Medulla oblongata (tissue), 1 donor: ENCODE data around the gene SRPK1.

ENCODE experiments used
- DNase-seq: peaks from one replicate; pipeline ENCODE4 v3.0.0-alpha.2; 2015; ENCODE audit errors: extremely low spot score

SRPK1 gene

DNA sequence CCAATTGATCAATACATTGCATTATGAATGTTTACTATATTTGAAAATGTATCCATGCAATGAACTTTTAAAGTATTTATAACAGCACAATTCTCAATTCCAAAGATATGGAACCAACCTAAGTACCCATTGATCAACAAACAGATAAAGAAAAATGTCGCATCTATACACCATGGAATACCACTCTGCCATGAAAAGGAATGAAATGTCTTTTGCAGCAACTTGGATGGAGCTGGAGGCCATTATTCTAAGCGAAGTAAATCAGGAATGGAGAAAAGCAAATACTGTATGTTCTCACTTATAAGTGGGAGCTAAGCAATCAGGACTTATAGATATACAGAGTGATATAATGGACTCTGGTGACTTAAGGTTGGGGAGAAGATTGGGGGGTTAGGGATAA, 22.9 kb downstream of the SRPK1 start:
- no peak for DNase-seq

DNA sequence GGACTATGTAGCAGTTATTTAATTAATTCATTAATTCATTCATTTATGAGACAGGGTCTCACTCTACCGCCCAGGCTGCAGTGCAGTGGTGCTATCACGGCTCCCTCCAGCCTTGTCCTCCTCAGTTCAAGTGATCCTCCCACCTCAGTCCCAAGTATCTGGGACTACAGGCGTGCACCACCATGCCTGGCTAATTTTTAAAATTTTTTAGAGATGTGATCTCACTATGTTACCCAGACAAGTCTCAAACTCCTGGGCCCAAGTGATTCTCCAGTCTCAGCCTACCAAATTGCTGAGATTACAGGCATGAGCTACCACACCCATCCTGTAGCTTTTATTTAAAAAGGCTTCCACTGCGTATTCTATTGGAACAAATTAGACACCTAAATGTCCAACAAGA, 23.4 kb downstream of the SRPK1 start:
- DNase-seq = no peak

DNA sequence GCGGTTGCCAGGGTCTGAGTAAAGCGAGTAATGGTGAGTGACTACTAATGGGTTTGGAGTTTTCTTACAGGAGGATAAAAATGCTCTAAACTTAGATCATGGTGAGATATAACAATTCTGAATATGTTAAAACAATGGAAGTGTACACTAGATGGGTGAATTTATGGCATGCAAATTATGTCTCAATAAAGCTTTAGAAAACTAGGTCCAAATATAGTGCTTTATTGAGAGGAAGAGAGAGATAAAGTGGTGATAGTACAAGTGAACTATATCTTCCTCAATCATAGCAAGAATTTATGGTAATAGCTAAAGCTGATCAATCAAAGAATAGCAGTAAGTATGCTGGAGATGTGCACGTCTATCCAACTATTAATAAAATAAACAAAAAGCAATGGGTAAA, 23.9 kb downstream of the SRPK1 start:
- no peak for DNase-seq

DNA sequence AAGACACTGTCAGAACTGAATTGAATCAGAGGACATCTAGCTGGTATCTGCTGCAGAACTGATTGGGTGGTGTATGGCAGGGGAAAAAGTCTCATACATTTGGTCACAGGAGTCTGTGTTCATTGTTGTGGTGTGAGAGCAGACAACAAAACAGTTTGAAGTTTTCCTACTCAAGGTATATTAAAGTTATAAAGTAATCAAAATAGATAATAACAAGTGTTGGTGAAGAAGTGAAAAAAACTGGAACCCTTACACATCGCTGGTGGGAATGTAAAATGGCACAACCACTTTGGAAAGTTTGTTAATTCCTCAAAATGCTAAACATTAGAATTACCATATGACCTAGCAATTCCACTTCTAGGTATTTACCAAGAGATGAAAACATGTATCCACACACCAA, 24.7 kb downstream of the SRPK1 start:
- no peak for DNase-seq

DNA sequence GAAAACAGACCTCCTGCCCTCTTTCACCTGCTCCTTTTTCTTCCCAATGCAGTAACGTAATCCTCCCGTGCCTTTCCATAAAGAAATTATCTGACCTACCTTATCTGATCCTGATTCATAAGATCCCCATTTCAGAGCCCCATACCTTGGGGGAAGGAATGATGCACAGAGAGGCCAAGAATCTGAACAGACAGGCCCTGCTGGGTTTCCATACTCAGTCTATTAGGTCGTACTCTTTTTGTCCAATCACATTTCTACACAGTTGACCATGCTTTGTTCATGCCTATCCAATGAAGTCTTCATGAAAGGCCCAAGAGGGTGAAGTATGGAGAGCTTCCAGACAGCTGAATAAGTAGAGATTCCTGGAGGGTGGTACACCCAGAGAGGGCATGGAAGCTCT, 25.3 kb downstream of the SRPK1 start:
- no peak for DNase-seq

DNA sequence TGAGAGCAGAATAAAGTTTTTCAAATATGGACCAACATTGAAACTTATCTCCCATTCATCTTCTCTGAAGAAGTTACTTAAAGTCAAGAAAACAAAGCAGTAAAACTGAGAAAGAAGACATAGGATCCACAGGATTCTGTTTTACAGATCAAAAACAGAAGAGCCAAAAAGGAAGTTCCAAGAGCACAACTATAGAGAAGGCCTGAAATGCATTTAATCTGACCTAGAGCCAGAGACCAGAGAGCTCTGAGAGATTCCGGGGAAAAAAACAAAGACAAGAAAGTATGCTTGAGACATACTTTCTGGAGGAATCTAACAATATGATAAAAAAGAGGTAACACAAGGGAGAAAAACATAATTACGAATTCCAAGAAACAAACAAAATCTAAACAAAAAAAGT, 26.1 kb downstream of the SRPK1 start:
- no peak for DNase-seq

DNA sequence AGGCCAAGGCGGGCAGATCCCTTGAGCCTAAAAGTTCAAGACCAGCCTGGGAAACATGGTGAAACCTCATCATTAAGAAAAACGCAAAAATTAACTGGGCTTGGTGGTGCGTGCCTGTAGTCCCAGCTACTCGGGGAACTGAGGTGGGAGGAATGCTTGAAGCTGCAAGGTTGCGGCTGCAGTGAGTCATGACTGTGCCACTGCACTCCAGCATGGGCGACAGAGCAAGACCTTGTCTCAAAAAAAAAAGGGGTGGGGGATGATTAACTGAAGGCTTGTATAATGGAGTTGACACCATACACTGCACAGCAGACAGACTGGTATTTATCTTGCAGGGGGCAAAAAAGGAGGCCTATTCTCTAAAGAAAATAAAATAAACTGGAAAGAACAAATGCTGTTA, 27.7 kb downstream of the SRPK1 start:
- DNase-seq = no peak

DNA sequence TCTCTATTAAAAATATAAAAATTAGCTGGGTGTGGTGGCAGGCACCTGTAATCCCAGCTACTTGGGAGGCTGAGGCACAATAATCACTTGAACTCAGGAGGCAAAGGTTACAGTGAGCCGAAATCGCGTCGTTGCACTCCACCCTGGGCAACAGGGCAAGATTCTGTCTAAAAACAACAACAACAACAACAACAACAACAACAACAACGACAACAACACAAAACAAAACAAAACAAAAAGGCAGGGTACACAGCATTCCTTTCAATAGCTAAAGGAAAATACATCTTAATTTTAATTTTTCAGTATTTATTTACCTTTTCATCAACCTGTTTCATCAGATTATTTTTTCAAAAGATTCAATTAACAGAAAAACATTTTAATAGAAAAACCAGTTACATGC, 28.4 kb downstream of the SRPK1 start:
- DNase-seq = no peak

DNA sequence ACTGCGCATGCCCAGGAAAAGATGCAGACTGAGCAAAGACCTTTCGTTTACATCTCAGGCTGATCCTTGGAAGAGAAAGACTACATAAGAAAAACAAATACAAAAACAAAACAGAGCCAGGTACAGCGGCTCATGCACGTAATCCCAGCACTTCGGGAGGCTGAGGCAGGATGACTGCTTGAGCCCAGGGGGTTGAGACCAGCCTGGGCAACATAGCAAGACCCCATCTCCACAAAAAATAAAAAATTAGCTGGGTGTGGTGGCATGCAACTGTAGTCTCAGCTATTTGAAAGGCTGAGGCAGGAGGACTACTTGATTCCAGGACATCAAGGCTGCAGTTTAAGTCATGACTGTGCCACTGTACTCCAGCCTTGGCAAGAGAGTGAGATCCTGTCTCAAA, 41.7 kb downstream of the SRPK1 start:
- DNase-seq = no peak

DNA sequence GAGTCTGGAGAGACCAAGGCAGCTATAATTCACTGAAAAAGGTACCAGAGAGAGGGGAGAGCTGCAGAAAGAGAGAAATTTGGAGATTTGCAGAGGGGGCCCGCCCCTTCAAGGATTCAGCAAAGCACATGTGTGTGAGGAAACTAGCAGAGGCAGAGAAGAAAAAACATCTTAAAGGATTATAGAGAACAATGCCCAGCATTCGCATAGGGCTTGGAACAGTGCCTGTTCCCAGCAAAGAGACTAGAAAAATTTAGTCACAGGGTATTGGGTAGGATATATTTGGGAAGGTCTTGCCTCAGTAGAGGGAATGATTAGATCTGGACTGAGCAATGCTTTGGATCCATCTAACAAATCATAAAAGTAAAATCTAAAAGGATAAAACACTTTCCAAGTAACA, 44.0 kb downstream of the SRPK1 start:
- no peak for DNase-seq

DNA sequence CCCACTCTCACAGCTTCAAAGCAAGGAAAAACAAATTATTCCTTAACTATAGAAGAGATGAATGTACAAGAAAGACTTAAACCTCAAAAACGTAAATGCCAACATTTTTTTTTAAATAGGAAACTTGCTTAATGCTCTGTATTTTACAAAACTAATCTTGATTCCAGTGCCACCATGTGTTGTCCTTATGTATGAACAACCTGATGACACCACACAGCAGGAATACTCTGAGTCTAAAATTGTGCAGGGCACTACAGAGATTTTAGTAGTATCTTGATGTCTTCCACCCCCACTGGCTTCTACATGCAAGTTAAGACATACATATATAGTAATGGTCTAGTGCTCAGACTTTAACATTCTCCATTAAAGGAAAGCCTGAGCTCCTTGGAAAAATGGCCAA, 46.2 kb downstream of the SRPK1 start:
- no peak for DNase-seq

DNA sequence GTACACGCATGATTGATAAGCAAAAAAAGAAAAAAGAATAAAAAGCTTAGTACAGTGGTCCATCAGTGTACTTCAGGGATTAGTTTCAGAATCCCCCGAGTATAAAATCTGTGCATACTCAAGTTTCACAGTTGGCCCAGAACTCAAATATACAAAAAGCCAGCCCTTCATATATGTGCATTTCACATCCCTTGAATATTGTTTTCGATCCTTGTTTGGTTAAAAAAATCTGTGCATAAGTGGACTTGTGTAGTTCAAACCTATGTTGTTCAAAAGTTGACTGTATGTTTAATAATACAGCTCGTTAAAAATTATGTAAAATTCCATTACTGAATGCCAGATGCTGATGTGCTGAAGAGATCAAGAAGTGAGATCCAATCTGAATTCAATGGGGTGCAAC, 61.5 kb downstream of the SRPK1 start:
- DNase-seq = no peak

DNA sequence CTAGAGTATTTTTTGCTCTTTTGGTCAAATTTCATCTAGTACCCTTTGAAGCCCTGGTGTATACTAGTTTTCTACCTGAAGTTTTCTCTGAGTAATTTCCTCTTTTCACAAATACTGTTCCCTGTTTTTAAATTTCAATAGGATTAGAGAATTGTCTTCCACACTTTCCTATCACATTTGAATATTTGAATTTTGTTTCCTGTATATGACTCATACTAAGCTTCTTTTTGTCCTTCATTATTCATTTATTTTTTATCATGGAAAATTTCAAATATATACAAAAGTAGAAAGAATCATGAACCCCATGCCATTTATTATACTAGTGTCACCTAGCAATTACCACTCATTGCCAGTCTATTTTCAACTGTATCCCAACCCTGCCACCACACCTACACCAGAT, 63.0 kb downstream of the SRPK1 start:
- DNase-seq = no peak

DNA sequence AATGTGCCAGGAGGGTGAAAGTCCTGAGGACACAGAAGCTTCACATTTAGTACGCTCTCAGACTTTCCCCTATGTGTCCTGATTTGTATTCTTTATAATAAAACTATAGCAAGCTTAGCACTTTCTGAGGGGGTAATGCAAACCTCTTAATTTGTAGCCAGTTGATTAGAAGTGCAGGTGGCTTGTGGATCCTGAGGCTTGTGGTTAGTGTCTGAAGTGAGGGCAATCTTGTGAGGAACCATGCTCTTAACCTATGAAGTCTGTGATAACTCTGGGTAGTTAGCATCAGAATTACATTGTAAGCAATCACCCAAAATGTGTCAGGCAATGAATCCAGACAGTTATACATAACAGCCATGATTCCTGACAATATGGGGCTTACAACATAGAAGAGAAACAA, 64.6 kb downstream of the SRPK1 start:
- DNase-seq = no peak

DNA sequence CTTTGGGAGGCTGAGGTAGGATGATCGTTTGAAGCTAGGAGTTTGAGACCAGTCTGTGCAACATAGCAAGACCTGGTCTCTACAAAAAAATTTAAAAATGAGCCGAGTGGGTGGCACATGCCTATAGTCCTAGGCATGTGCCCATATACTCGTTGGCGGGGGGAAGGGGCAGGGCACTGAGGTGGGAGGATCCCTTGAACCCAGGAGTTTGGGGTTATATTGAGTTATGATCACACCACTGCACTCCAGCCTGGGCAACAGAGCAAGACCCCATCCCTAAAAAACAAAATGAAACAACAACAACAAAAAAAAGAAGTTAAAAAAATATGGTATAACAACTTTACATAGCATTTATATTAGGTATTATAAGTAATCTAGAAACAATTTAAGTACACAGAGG, 67.9 kb downstream of the SRPK1 start:
- DNase-seq = no peak

DNA sequence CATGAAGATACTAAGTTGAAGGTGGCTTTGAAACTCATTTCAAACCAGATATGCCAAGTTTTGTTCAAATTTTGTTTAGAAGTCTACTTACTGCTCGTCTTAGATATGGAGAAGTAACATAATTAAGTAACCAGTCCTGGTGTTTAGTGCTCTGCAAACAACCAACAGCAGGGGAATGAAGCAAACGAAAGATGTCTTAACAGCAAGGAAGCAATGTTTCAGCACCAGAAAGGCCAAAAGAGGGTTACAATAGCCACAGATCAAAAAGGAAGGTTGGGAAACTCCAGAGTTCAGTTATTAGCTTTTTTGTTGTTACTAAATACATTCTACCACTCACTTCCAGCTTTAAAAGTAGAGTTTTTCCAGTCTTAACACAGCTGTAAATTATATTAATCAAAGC, 70.7 kb downstream of the SRPK1 start:
- DNase-seq = no peak

DNA sequence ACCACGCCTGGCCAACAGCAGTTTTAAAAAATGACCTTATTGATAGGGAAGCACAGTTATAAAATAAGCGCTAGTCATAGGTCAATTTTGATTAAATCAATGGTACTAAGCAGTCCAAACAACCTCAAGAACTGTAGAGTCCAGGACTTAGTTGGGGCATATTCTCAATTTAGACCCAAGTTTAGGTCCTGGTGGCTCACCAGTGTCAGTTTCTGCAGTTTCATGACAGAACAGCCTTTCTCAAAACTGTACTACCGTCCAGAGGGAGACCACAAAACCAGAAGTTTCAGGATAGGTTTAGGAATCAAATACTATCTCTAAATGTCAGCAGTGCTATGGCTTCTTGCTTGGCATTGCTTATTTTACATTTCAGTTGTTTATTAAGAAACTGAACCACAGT, 76.6 kb downstream of the SRPK1 start:
- no peak for DNase-seq

DNA sequence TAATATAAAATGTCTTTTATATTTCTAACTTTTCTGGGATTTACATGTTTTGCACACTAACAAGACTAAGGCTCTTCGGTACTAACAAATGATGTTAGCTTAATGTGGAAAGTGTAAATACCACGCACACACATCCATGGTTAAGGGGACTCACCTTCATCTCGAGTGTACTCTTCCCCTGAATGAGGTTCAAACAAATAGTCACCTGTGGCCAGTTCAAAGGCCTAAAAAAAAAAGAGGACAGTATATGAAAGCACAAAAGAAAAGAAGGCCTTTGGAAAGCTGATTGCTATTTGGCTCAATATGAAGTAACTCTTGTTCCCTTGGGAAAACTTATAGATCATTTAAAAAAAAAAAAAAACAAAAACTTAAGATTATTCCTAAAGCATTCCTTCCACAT, 78.5 kb downstream of the SRPK1 start:
- no peak for DNase-seq

DNA sequence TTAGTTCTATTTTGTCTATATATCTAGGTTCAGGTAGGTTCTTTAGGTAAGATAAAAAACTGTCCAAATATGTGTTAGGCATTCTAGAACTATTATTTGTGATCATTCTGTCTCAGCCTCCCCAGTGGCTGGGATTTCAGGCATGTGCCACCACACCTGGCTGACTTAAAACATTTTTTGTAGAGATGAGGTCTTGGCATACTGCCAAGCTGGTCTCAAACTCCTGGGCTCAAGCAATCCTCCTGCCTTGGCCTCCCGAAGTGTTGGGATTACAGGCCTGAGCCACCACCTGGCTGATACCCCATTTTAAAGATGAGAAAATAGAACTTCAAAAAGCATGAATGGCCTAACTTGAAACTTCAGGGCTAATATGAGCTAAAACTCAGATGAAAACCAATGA, 81.9 kb downstream of the SRPK1 start:
- no peak for DNase-seq

DNA sequence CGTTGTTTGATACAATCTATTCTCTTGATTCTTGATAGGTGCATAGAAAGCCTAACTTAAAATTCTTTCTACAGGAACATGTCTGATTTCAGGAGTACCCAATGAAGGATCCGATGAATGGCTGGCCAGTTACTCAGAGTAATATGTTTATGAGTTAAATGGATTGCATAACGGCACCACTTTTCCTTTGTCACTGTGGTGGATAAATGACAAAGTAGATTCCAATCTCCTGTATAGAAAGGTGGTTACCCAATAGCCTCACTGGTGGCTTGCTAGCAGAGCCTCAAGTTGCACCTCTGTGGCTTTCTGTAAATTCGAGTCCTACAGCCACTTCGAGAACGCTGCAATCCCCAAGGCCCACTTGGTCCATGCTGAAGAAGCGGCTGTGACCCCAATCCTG, 87.4 kb downstream of the SRPK1 start:
- no peak for DNase-seq

DNA sequence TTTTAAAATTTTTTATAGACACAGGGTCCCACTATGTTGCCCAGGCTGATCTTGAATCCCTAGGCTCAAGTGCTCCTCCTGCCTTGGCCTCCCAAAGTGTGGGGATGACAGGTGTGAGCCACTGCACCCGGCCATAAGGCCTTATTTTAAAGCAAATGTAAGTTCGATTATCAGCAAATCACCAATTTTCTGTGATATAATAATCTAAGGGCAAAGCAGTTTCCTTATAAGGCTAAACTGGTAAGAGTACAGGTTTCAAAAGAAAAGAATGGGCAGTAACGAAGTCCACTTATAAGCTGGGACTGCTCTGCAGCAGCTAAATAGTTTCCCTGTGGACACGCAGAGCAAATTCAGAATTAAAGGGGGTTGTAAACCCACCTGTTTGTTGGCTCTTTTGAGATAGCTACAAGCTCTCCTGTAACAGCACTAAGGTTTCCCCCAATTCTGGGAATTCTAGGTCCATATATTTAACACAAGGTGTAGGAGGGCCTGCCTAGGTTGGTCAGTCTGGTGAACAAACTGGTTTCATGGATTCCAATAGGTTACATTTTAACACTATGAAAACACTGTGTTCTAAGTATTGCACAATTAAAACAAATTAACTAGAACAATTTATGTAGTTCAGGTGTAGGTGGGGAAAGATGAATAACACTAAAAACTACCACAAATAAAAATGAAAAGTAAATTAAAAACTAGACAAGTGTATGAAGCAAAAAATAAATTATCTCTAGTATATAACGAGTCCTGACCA, 89.5 kb downstream of the SRPK1 start:
- DNase-seq = no peak

DNA sequence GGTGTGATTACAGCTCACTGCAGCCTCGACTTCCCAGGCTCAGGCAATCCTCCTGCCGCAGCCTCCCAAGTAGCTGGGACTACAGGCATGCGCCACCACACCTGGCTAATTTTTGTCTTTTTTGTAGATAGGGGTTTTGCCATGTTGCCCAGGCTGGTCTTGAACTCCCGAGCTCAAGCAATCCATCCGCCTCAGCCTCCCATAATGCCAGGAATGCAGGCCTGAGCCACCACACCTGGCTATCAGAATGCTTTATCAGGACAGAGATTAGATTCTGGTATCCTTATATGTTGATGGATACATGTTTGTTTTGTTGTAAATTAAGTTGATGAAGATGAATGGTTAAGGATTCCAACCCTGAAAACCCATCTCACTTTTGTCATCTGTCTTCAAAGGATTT, 91.6 kb downstream of the SRPK1 start:
- DNase-seq = no peak

DNA sequence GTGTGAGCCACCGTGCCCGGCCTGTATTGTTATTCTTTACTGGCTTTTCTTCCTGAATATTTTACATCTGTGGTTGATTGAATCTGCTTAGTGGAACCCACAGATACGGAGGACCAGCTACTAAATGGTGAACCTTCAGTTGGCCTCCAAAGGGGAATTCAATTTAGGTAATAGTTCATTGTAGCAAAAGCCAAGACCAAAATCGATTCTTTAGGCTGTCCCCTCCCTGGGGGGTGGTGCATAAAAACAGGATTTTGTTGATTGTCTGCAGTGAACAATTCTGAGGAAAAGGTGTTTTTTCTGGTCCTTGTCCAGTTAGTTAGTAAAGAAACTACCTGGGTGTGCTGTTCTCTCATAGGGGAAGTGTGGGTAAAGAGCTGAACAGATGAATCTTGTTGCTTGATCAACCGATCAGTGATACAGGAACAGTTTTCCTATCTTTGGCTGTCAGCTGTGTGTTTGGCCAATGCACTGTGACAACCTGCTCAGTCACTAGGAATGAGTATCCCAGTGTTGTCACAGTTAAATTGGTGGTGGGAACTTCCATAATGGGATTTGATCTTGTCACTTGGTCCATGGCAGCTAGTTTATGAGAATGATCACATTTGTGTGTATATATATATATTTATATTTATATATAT, 96.2 kb downstream of the SRPK1 start:
- no peak for DNase-seq

DNA sequence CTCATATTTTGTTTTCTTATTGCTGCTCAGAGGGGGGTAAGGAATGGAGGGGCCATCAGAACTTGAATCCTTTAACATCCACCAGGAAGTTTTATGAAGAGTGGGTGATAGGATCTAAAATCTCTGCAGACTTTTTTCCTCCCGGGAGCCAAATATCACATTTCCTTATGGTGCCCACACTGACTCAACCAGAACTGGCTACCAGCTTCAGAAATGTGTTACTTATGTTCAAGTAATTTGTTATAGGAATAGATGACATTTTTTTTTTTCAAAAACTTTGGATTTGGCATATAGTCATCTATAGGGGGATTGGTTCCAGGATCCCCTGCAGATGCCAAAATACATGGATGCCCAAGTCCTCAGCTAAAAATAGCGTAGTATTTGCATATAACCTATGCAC, 97.3 kb downstream of the SRPK1 start:
- no peak for DNase-seq
